Measurements from ENCODE around the gene TMEM132D. TPM values are rescaled to one million over a fixed set of nuclear protein-coding genes. Genes with fewer than 3 reads are reported as not detected.

Gene TMEM132D
- total RNA-seq, 4 donors from 2014 or later: not detected

GRCh38 chr12:129423041-129423580 lies 480.7 kb downstream of the TMEM132D start:
- DNase-seq (ENCODE audit: low spot score): no peak
- no peak for TF ChIP-seq CTCF (IDR thresholded peaks at IDR 0.05)
- no peak for ATAC-seq (ENCODE audit: low FRiP score)

- ATAC-seq (ENCODE audit: low FRiP score) (no peak), DNase-seq (ENCODE audit: low spot score) (no peak)
- no peak for TF ChIP-seq CTCF (IDR thresholded peaks at IDR 0.05)
Measured at GRCh38 chr12:129413295-129413694, 490.5 kb downstream of the TMEM132D start.

- ATAC-seq (ENCODE audit: low FRiP score) (no peak), DNase-seq (ENCODE audit: low spot score) (no peak)
- TF ChIP-seq CTCF (IDR thresholded peaks at IDR 0.05): no peak
Measured at GRCh38 chr12:129409281-129409680, 494.5 kb downstream of the TMEM132D start.

GRCh38 chr12:129404556-129404955 lies 499.3 kb downstream of the TMEM132D start:
- ATAC-seq (ENCODE audit: low FRiP score) (no peak), DNase-seq (ENCODE audit: low spot score) (no peak)
- no peak for TF ChIP-seq CTCF (IDR thresholded peaks at IDR 0.05)

- no peak for TF ChIP-seq CTCF (IDR thresholded peaks at IDR 0.05)
- DNase-seq (ENCODE audit: low spot score) (no peak), ATAC-seq (ENCODE audit: low FRiP score) (no peak)
Measured at GRCh38 chr12:129401572-129401971, 502.3 kb downstream of the TMEM132D start.

GRCh38 chr12:129394177-129394825 lies 509.5 kb downstream of the TMEM132D start:
- no peak for ATAC-seq (ENCODE audit: low FRiP score)
- no peak for DNase-seq (ENCODE audit: low spot score)
- no peak for TF ChIP-seq CTCF (IDR thresholded peaks at IDR 0.05)

GRCh38 chr12:129393357-129393937 lies 510.4 kb downstream of the TMEM132D start:
- ATAC-seq (ENCODE audit: low FRiP score): no peak
- DNase-seq (ENCODE audit: low spot score): no peak
- TF ChIP-seq CTCF (IDR thresholded peaks at IDR 0.05): no peak

Measured in omental fat pad (tissue), 4 donors.